ENCODE data around the gene VOPP1.

GRCh38 chr7:55526770-55527169 is 45.5 kb downstream of the VOPP1 start:
- TF ChIP-seq CTCF (IDR thresholded peaks at IDR 0.05 in 2 of 3, conservative IDR thresholded peaks at IDR 0.05 in 1 of 3; ENCODE audit: borderline replicate concordance in 1 of 3, insufficient read depth in 1 of 3, low read depth in 2 of 3, low read length in 2 of 3) (no peak), POLR2AphosphoS5 (IDR thresholded peaks at IDR 0.05; ENCODE audit: low read depth, low read length) (no peak), POLR2A (IDR thresholded peaks at IDR 0.05; ENCODE audit: borderline replicate concordance, extremely low read depth, insufficient read depth, insufficient read length) (no peak), EZH2 (IDR thresholded peaks at IDR 0.05) (no peak), EZH2phosphoT487 (IDR thresholded peaks at IDR 0.05; ENCODE audit: borderline replicate concordance) (no peak), EGR1 (IDR thresholded peaks at IDR 0.05; ENCODE audit: low read depth) (no peak), MAX (IDR thresholded peaks at IDR 0.05) (no peak), SRF (IDR thresholded peaks at IDR 0.05; ENCODE audit: low read depth) (no peak), CEBPB (IDR thresholded peaks at IDR 0.05; ENCODE audit: low read depth) (no peak), YY1 (IDR thresholded peaks at IDR 0.05; ENCODE audit: extremely low read depth, insufficient replicate concordance, low read depth, low read length) (no peak), JUND (IDR thresholded peaks at IDR 0.05) (no peak)

Measured in HCT116 (cell line).